Measurements from ENCODE around the gene LSM2. TPM values are rescaled to one million over a fixed set of nuclear protein-coding genes. Genes with fewer than 3 reads are reported as not detected.

Gene LSM2
- total and polyA plus RNA-seq, 9 of the 15 experiments (the other 6 are each of a cell fraction or from before 2014, with no cell fraction given), result 154 to 407 (median 223) TPM

DNA sequence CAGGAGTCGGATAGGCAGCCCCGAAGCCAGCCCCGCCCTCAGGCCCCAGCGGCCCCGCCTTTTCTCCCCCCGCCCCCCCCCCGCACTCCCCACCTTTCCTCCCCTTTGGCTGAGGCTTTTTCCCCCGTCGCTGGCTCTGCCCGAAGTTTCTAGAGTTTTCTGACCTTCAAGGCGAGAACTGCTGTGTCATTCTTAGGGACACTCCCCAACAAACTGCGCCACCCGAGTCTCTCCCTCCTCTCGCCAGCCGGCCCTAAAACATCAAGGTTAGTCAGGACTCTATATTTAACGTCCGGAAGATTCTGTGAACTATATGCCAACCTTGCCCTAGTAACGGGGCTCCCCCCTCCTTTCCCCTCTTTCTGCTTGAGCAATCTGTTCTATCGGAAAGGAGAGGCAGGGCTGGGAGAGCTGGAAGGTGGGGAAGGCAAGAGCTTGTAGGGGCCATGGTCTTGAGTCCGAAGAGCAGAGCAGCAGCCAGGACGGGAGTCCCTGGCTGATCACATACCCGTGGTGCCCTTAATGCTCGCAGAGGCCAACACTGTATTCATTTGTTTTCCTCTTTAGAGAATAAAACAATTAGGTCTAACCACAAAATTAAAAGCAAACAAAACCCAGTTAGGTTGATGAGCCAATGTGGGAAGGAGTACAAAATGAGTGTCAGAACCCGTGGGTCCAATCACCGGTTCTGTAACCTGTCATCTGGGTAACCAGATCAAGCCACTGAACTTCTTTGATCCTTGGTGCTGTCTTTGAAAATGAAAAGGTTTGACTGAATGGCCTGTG, 15.5 kb upstream of the LSM2 start (continued):
- TF ChIP-seq MYC (IDR thresholded peaks at IDR 0.05; ENCODE audit: low read depth, low read length) (no peak; the same call in 1 of the 2 replicates), MYC (CRISPR knock-in tag; IDR thresholded peaks at IDR 0.05; ENCODE audit: borderline replicate concordance, low read depth) (no peak; the same call in 1 of the 2 replicates), YY1 (IDR thresholded peaks at IDR 0.05; ENCODE audit: borderline replicate concordance in 1 of 3, control insufficient read depth in 1 of 3, extremely low read depth in 1 of 3, insufficient read depth in 3 of 3, insufficient read length in 1 of 3, insufficient replicate concordance in 2 of 3, low read depth in 1 of 3, low read length in 2 of 3) (peak in 1 of 3 experiments; percentile 47), HNRNPUL1 (IDR thresholded peaks at IDR 0.05; ENCODE audit: low read length) (no peak; the same call in 1 of the 2 replicates), PHF8 (IDR thresholded peaks at IDR 0.05; ENCODE audit: borderline replicate concordance, low read length) (peak; percentile 65), NR1H2 (CRISPR knock-in tag; IDR thresholded peaks at IDR 0.05) (0 out of 2 replicates have a peak, but pooled peaks have one; percentile 44), CHCHD3 (CRISPR knock-in tag; IDR thresholded peaks at IDR 0.05) (peak; percentile 86; the same call in 1 of the 2 replicates), RBM22 (IDR thresholded peaks at IDR 0.05; ENCODE audit: low read depth, low read length, poor library complexity, severe bottlenecking) (no peak), STAT5A (IDR thresholded peaks at IDR 0.05; ENCODE audit: borderline replicate concordance, low read length) (no peak), POLR2AphosphoS2 (IDR thresholded peaks at IDR 0.05; ENCODE audit: low read length) (peak; percentile 93; the same call in 1 of the 2 replicates), GTF2E2 (tag; IDR thresholded peaks at IDR 0.05) (peak; percentile 100), MTA3 (IDR thresholded peaks at IDR 0.05; ENCODE audit: borderline replicate concordance) (no peak), ZNF316 (IDR thresholded peaks at IDR 0.05) (peak; percentile 99), BHLHE40 (IDR thresholded peaks at IDR 0.05; ENCODE audit: low read length) (no peak), ARID1B (IDR thresholded peaks at IDR 0.05) (no peak), ZNF398 (CRISPR knock-in tag; IDR thresholded peaks at IDR 0.05) (no peak), ZNF586 (CRISPR knock-in tag; conservative IDR thresholded peaks at IDR 0.05) (no peak)
- TF ChIP-seq, protein P1, sequence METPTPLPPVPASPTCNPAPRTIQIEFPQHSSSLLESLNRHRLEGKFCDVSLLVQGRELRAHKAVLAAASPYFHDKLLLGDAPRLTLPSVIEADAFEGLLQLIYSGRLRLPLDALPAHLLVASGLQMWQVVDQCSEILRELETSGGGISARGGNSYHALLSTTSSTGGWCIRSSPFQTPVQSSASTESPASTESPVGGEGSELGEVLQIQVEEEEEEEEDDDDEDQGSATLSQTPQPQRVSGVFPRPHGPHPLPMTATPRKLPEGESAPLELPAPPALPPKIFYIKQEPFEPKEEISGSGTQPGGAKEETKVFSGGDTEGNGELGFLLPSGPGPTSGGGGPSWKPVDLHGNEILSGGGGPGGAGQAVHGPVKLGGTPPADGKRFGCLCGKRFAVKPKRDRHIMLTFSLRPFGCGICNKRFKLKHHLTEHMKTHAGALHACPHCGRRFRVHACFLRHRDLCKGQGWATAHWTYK (CRISPR knock-in tag; IDR thresholded peaks at IDR 0.05), result peak; percentile 85
- TF ChIP-seq, protein P2, sequence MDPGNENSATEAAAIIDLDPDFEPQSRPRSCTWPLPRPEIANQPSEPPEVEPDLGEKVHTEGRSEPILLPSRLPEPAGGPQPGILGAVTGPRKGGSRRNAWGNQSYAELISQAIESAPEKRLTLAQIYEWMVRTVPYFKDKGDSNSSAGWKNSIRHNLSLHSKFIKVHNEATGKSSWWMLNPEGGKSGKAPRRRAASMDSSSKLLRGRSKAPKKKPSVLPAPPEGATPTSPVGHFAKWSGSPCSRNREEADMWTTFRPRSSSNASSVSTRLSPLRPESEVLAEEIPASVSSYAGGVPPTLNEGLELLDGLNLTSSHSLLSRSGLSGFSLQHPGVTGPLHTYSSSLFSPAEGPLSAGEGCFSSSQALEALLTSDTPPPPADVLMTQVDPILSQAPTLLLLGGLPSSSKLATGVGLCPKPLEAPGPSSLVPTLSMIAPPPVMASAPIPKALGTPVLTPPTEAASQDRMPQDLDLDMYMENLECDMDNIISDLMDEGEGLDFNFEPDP (CRISPR knock-in tag; IDR thresholded peaks at IDR 0.05), result 0 out of 2 replicates have a peak, but pooled peaks have one; percentile 47
- TF ChIP-seq, protein P3, sequence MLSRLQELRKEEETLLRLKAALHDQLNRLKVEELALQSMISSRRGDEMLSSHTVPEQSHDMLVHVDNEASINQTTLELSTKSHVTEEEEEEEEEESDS (CRISPR knock-in tag; IDR thresholded peaks at IDR 0.05), result no peak
